Measurements from ENCODE around the gene INS.

GRCh38 chr11:2207773-2208621 is 47.0 kb upstream of the INS start:
- TF ChIP-seq CTCF (IDR thresholded peaks at IDR 0.05; ENCODE audit: insufficient read depth, low read length, poor library complexity, severe bottlenecking): no peak
- TF ChIP-seq EZH2phosphoT487 (conservative IDR thresholded peaks at IDR 0.05; ENCODE audit: low read length): no peak

Measured in SU-DHL-6 (cell line).